Prostate gland (tissue), 2 donors: ENCODE data around the gene SOBP.

ENCODE experiments used
- CTCF ChIP-seq, 4 experiments: fragments of 200-600 bp in 2 of 4; fragments of 450-650 bp in 2 of 4; sonication (generic) in 2 of 4; IDR thresholded peaks; 1 replicate in 3 of 4; 2 replicates in 1 of 4; pipeline ENCODE4 v1.5.1; 2016 to 2019; ENCODE audit warnings: antibody characterized with exemption in 4 of 4, mild to moderate bottlenecking in 2 of 4, moderate library complexity in 2 of 4
- POLR2A ChIP-seq: fragments of 450-650 bp; IDR thresholded peaks from one replicate; pipeline ENCODE4 v1.6.1; 2016; ENCODE audit warnings: antibody characterized with exemption, mild to moderate bottlenecking
- POLR2AphosphoS5 ChIP-seq: sonication (generic); formaldehyde crosslinking; IDR thresholded peaks from one replicate; pipeline ENCODE4 v1.6.1; 2017; ENCODE audit warnings: antibody characterized with exemption

GRCh38 chr6:107504270-107505026 is 14.5 kb downstream of the SOBP start:
- TF ChIP-seq CTCF (IDR thresholded peaks at IDR 0.05) = no peak
- no peak for TF ChIP-seq POLR2A
- TF ChIP-seq POLR2AphosphoS5 = no peak
